ENCODE measurements around the gene TMEM39B.
"Not testable (repeated sequence)": the region's sequence is repeated elsewhere in the genome, so short reads cannot be mapped to it uniquely, and the experiment has no call there.

TMEM39B gene

DNA sequence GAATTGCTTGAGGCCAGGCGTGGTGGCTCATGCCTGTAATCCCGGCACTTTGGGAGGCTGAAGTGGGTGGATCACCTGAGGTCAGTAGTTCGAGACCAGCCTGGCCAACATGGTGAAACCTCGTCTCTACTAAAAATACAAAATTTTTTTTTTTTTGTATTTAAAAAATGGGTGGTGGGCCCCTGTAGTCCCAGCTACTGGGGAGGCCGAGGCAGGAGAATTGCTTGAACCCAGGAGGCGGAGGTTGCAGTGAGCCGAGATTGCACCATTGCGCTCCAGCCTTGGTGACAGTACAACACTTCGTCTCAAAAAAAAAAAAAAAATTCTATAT, 61.2 kb downstream of the TMEM39B start:
- H3K36me3 ChIP-seq (ENCODE audit: control insufficient read depth, insufficient read depth, low read length): peaks cover 46% of the 10 kb centered on the region
- H3K4me1 ChIP-seq (ENCODE audit: control insufficient read depth, insufficient read depth, low read length, poor library complexity, severe bottlenecking); H3K27ac ChIP-seq (ENCODE audit: low read depth, low read length, severe bottlenecking); H3K4me3 ChIP-seq (ENCODE audit: extremely low read depth, insufficient read depth, low read length, poor library complexity, severe bottlenecking); H3K9me3 ChIP-seq (ENCODE audit: control insufficient read depth, low read length): not testable (repeated sequence)
- WGBS, 2 experiments (ENCODE audit: insufficient coverage in 2 of 2): 100% methylated on average over 1 to 2 of the region's 9 CpGs

- 97 to 99% methylated on average over 5 of the region's 5 CpGs for WGBS, 2 experiments (ENCODE audit: insufficient coverage in 2 of 2)
- no peaks in the 10 kb centered on the region for H3K9me3 ChIP-seq (ENCODE audit: control insufficient read depth, low read length)
- H3K4me1 ChIP-seq (ENCODE audit: control insufficient read depth, insufficient read depth, low read length, poor library complexity, severe bottlenecking): peaks cover 10% of the 10 kb centered on the region
- H3K4me3 ChIP-seq (ENCODE audit: extremely low read depth, insufficient read depth, low read length, poor library complexity, severe bottlenecking): no peak overlapping the region
- H3K36me3 ChIP-seq (ENCODE audit: control insufficient read depth, insufficient read depth, low read length): peaks cover 27% of the 10 kb centered on the region
- H3K27ac ChIP-seq (ENCODE audit: low read depth, low read length, severe bottlenecking): no peak overlapping the region
These were observed 64.4 kb downstream of the TMEM39B start for GRCh38 chr1:32137111-32137510.

GRCh38 chr1:32138965-32139364, 66.2 kb downstream of the TMEM39B start:
- no peak overlapping the region for H3K4me3 ChIP-seq (ENCODE audit: extremely low read depth, insufficient read depth, low read length, poor library complexity, severe bottlenecking)
- peaks cover 27% of the 10 kb centered on the region for H3K36me3 ChIP-seq (ENCODE audit: control insufficient read depth, insufficient read depth, low read length)
- no peak overlapping the region for H3K27ac ChIP-seq (ENCODE audit: low read depth, low read length, severe bottlenecking)
- 100% methylated on average over 1 to 2 of the region's 5 CpGs for WGBS, 2 experiments (ENCODE audit: insufficient coverage in 2 of 2)
- H3K9me3 ChIP-seq (ENCODE audit: control insufficient read depth, low read length): no peaks in the 10 kb centered on the region
- peaks cover 10% of the 10 kb centered on the region for H3K4me1 ChIP-seq (ENCODE audit: control insufficient read depth, insufficient read depth, low read length, poor library complexity, severe bottlenecking)

- WGBS, 2 experiments (ENCODE audit: insufficient coverage in 2 of 2): 40 to 82% methylated on average over 1 of the region's 6 CpGs
- H3K9me3 ChIP-seq (ENCODE audit: control insufficient read depth, low read length): peaks cover 4% of the 10 kb centered on the region
- H3K4me3 ChIP-seq (ENCODE audit: extremely low read depth, insufficient read depth, low read length, poor library complexity, severe bottlenecking): no peak overlapping the region
- H3K4me1 ChIP-seq (ENCODE audit: control insufficient read depth, insufficient read depth, low read length, poor library complexity, severe bottlenecking): peaks cover 10% of the 10 kb centered on the region
- peaks cover 21% of the 10 kb centered on the region for H3K36me3 ChIP-seq (ENCODE audit: control insufficient read depth, insufficient read depth, low read length)
- peak overlapping the region; percentile 55 for H3K27ac ChIP-seq (ENCODE audit: low read depth, low read length, severe bottlenecking)
These were observed 69.9 kb downstream of the TMEM39B start for GRCh38 chr1:32142446-32143301.

- H3K36me3 ChIP-seq (ENCODE audit: control insufficient read depth, insufficient read depth, low read length): peaks cover 24% of the 10 kb centered on the region
- not testable (repeated sequence) for H3K4me1 ChIP-seq (ENCODE audit: control insufficient read depth, insufficient read depth, low read length, poor library complexity, severe bottlenecking); H3K4me3 ChIP-seq (ENCODE audit: extremely low read depth, insufficient read depth, low read length, poor library complexity, severe bottlenecking); H3K27ac ChIP-seq (ENCODE audit: low read depth, low read length, severe bottlenecking); H3K9me3 ChIP-seq (ENCODE audit: control insufficient read depth, low read length)
- WGBS, 2 experiments (ENCODE audit: insufficient coverage in 2 of 2): no CpG with 5 or more reads among the region's 4 CpGs
These were observed 70.6 kb downstream of the TMEM39B start for GRCh38 chr1:32143302-32143695.

GRCh38 chr1:32144033-32144432, 71.3 kb downstream of the TMEM39B start:
- peaks cover 29% of the 10 kb centered on the region for H3K36me3 ChIP-seq (ENCODE audit: control insufficient read depth, insufficient read depth, low read length)
- WGBS, 2 experiments (ENCODE audit: insufficient coverage in 2 of 2): no CpG with 5 or more reads among the region's 3 CpGs
- peaks cover 8% of the 10 kb centered on the region for H3K4me1 ChIP-seq (ENCODE audit: control insufficient read depth, insufficient read depth, low read length, poor library complexity, severe bottlenecking)
- H3K4me3 ChIP-seq (ENCODE audit: extremely low read depth, insufficient read depth, low read length, poor library complexity, severe bottlenecking): no peak overlapping the region
- no peak overlapping the region for H3K27ac ChIP-seq (ENCODE audit: low read depth, low read length, severe bottlenecking)
- peaks cover 7% of the 10 kb centered on the region for H3K9me3 ChIP-seq (ENCODE audit: control insufficient read depth, low read length)

GRCh38 chr1:32147799-32148198, 75.1 kb downstream of the TMEM39B start:
- not testable (repeated sequence) for H3K4me1 ChIP-seq (ENCODE audit: control insufficient read depth, insufficient read depth, low read length, poor library complexity, severe bottlenecking); H3K9me3 ChIP-seq (ENCODE audit: control insufficient read depth, low read length); H3K27ac ChIP-seq (ENCODE audit: low read depth, low read length, severe bottlenecking); H3K4me3 ChIP-seq (ENCODE audit: extremely low read depth, insufficient read depth, low read length, poor library complexity, severe bottlenecking)
- H3K36me3 ChIP-seq (ENCODE audit: control insufficient read depth, insufficient read depth, low read length): peaks cover 29% of the 10 kb centered on the region
- 96 to 97% methylated on average over 5 of the region's 5 CpGs for WGBS, 2 experiments (ENCODE audit: insufficient coverage in 2 of 2)

GRCh38 chr1:32150847-32151246, 78.1 kb downstream of the TMEM39B start:
- peaks cover 7% of the 10 kb centered on the region for H3K9me3 ChIP-seq (ENCODE audit: control insufficient read depth, low read length)
- peak overlapping the region; percentile 17 for H3K27ac ChIP-seq (ENCODE audit: low read depth, low read length, severe bottlenecking)
- WGBS, 2 experiments (ENCODE audit: insufficient coverage in 2 of 2): 92 to 99% methylated on average over 7 of the region's 9 CpGs
- no peaks in the 10 kb centered on the region for H3K4me1 ChIP-seq (ENCODE audit: control insufficient read depth, insufficient read depth, low read length, poor library complexity, severe bottlenecking)
- peaks cover 36% of the 10 kb centered on the region for H3K36me3 ChIP-seq (ENCODE audit: control insufficient read depth, insufficient read depth, low read length)
- no peak overlapping the region for H3K4me3 ChIP-seq (ENCODE audit: extremely low read depth, insufficient read depth, low read length, poor library complexity, severe bottlenecking)

- Histone ChIP-seq H3K27ac (ENCODE audit: low read depth, low read length, severe bottlenecking) (peak overlapping the region; percentile 17), H3K9me3 (ENCODE audit: control insufficient read depth, low read length) (peaks cover 7% of the 10 kb centered on the region), H3K4me1 (ENCODE audit: control insufficient read depth, insufficient read depth, low read length, poor library complexity, severe bottlenecking) (no peaks in the 10 kb centered on the region), H3K4me3 (ENCODE audit: extremely low read depth, insufficient read depth, low read length, poor library complexity, severe bottlenecking) (no peak overlapping the region), H3K36me3 (ENCODE audit: control insufficient read depth, insufficient read depth, low read length) (peaks cover 42% of the 10 kb centered on the region)
- WGBS, 2 experiments (ENCODE audit: insufficient coverage in 2 of 2): 93 to 94% methylated on average over 4 of the region's 5 CpGs
These were observed 78.6 kb downstream of the TMEM39B start for GRCh38 chr1:32151319-32151787.

Measured in mesodermal cell (in vitro differentiated cells).